Activated CD4-positive, CD25-positive, alpha-beta regulatory T cell (primary cell): Measurements from ENCODE around the gene ICAM2.
A peak's percentile ranks its signal among the peaks of the same experiment; 100 is the strongest.

Experiments
- DNase-seq, 4 experiments: peaks; one replicate each; lab custom pipeline; 2025; lab: John Stamatoyannopoulos, UW

The ICAM2 gene

DNA sequence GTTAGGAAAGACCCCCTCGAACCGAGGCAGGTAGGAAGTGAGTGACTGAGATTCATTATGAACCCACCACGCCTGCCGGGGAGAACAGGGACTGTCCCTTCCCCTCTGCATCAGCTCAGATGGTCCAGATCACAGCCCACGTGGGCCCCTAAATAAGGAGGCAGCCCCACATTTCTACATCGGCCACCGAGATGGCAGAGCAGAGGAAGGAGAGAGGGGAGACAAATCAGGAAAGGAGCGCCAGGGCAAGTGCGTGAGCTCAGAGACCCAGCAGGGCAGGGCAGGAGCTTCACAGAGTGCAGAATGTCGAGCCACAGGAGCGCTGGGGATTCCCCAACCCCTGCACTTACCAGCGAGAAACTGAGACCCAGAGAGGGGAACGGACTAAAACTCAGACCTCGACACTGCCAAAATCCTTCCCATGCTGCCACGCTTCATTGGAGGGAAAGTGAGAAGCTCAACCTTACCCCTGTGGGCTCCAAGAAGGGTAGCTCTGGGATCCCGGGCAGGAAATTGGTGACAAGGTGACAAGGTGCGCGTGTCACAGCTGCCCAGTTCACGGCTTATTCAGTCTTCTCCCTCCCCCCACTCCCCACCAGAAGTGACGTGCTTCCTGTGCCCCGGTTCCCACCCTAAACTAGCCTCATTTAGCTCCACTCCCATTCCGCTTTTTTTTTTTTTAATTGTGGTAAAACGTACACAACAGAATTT, at the start of gene ICAM2:
TSS of gene ICAM2 (minus strand) at position 578 of the 711 bp plus-strand sequence. CDS start 13,942 bp downstream, outside the sequence.
- peak; percentile 46 to 77 (median 68) for DNase-seq

DNA sequence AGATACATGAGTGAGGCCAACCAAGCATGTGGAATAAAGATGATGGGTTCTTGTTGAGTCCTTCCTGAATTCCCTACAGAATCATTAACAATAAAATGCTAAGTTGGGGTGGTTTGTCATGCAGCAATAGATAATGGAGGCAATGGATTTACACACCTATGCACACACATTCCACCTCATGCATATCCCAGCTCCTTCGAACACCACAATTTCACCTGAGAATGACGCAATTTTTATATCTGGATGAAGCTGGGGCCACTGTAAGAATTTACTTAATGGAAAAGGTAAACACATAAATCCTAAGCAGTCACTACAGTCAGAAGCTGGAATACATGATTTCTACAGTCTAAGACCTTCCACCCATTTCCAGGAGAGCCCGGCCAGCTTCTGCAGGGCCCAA, 49.8 kb upstream of the ICAM2 start:
- DNase-seq, result no peak

DNA sequence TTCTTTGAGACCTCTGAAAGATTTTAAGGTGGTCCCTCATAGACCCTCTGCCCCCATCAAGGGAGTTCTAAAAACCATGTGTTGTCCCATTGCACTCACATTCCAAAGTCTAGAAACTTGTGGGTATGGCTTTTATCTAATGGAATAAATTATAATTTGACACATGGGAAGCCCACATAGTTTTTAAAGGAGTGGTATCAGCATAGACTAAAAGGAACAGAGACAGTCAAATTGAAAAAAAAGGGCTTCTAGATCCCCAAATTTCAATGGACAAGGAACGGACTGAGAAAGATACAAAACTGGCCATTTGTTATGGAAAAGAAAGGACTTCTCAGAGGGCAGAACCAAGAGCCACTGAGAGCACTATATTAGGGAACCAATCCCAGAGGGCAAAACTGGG, 48.7 kb upstream of the ICAM2 start:
- no peak for DNase-seq

DNA sequence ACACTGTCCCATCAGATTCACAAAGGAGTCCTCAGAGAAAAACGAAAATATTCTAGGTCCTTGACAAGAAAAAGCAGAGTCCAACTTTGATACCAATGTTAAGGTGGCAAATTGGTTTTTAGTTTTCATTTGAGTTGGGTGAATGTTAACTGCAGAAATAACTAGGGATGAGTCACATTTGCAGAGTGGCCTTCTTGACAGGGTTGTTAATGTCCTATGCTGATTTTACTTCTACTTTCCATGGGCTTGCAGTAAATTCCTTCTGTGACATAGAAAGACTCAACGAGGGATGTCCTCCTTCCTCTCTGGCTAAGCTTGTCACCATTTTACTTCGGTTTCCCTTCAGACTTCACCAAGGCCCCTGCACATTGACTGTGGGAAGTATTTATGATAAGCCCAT, 47.2 kb upstream of the ICAM2 start:
- DNase-seq, result no peak

DNA sequence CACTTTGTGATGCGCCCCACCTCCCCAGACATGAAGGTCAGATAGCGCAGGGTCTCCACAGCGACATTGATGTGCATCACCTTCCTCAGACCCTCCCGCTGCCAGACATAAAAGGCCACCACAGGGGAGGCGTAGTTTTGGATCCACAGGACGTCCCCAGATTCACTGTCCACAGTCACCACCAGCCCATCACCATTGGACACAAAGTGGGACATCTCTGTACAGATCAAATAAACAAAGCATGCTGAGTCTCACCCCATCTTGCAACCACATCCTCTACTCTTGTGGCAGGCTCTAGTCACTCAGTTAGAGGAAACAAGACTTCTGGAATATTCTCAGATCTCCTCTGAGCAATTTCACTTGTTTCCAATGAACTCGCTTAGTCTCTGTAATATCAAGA, 46.3 kb upstream of the ICAM2 start:
- no peak for DNase-seq

DNA sequence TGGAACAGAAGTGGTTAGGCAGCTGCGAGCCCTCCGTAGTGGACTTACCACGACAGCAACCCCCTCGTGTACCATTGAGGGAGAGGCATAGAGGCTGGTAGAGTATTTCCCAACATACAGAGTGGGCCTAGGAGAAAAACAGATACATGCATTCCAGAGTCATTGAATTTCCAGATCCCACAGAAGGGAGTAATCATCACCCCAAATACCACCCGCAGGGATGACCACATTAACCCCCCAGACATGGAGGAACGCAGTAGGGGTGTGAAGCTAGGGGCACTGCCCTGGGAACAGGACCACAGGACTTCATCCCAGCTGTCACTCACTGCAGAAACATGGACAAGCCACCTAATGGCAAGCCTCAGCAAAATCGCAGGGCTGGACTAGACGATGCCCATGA, 44.7 kb upstream of the ICAM2 start:
- no peak for DNase-seq

DNA sequence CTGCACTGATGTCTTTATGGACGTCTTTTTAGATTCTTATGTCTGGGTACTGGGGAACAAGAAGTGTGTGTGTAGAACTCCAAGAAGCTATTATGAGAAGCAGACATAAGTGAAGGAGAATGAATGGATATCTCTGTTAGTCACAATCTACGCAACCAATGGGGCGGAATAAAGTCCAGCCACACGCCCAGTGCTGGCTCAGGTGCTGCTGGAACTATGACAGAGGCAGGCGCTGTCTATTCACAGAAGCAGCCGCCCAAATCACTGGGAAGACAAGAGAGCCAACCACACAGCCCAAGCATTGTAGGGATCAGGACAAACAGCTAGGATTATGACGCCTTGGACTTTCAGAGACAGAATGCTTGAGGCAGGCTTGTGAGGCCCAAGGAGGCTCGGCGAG, 43.9 kb upstream of the ICAM2 start:
- no peak for DNase-seq

DNA sequence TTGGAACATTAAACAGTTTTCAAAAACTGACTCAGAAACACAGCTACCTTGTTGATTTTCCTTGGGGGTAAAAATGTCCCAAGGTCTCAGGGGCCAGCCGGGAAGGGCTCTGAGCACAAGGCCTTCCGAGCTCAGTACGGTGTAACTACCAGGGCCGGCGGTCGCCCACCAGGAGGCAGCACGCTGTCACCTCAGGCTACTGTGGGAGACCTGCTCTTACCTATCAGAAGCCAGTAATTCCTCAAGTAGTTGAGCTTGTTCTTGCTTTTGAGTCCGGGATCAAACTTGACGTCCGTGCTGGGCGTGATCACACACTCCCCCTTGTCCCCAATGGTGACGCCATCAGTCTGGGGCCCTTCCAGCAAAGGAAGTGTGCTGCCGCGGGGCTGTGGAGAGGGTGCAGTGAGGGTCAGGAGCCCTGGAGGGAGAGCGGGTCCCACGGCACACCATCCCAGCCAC, 43.4 kb upstream of the ICAM2 start:
- DNase-seq, result peak in 3 of 4 experiments; percentile 10 to 17 (median 12)

DNA sequence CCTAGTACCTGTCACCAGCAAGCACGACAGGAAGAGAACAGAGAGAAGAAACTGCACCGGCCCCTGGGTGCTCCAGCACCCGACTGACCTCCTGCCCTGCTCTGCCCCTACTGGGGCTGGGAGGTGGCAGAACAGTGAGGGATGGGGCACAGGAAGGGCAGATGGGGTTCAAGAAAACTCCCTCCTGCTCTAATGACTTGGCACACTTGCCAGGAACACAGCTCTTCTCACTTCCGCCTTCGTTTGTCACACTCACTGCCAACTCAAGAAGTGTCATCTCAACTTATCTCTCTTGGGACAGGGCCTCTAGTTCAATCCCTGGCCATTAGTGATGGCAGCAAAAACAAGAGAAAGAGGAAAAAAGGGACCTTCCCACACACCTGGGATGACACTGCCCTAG, 42.7 kb upstream of the ICAM2 start:
- no peak for DNase-seq

DNA sequence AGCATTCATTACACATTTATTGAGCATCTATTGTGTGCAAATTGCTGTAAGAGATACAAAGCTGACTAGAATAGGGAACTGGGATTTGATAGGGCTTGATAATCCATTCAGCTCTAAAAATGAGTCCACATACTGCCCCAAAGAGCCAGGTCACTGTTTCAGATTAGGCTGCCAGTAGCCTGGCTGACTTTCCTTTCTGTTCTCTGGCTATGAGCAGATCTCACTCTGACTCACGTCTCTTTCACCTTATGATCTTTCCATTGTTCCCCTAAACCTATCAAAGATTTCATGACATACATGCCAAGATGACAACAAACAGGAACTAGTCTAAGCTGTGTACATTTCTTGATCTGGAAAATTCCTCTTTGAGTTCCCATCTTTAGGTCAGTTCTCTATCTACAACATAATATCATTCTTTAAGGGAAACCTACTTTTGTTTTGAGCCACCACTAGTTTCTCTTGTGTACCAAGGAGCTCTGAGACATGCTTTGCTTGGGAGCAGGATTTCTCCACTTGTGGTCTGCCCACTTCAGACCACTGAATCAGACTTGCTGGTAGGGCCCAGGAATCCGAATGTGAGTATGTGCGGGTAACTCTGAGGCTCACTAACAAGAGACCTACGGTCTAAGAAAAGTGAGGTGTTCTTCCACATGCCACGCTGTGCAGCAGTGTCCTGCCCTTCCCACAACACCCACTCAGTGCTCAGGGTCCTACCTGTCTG, 40.9 kb upstream of the ICAM2 start:
- no peak for DNase-seq

DNA sequence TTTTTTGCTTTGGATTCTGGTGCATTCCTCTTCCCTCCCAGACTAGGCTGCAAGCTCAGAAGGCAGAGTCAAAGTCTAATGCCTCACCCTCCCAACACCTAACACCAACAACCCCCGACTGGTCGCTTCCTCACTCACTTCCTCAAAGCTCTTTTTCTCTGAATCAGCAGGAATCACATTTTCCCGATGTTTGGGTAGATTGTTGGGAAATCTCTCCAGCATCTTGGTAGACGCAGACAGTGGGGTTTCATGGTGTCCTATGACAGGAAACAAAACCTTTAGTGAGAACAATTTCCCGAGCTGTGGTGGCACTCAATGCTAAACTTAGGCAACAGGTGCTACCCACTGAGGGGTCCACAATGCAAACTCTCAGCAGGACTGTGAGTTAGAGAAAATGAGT, 39.9 kb upstream of the ICAM2 start:
- DNase-seq, result no peak

DNA sequence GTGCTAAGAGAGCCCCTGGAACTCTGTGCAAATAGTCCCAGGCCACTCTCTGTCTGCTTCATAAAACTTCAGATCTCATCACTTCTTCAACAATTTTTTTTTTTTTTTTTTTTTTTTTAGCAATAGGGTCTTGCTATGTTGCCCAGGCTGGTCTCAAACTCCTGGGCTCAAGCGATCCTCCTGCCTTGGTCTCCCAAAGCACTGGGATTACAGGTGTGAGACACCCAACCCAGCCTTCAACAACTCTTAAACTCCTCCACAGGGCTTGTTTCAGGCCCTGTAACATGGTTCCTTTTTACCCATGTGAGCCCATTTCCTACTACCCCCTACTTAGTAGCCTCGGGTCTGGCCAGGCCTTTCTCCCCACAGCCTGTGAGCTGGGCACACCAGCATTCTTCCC, 39.3 kb upstream of the ICAM2 start:
- no peak for DNase-seq

DNA sequence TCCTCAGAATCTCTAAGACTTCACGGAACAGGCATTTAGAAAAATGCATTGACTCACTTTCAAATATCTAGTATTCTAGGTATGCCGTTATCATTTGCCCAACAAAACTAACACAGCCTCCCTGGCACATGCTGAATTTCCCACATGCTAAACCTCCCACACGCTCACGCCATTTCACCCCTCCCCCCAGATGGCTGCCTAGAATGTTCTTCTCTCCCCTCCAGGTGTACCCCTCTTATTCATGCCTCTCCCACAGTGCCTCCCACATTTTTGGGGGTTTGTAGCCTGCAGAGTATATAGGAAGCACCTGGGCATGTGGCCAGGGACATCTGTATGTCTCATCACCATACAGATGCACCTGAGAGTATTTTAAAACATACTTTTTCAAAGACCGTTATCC, 38.2 kb upstream of the ICAM2 start:
- no peak for DNase-seq

DNA sequence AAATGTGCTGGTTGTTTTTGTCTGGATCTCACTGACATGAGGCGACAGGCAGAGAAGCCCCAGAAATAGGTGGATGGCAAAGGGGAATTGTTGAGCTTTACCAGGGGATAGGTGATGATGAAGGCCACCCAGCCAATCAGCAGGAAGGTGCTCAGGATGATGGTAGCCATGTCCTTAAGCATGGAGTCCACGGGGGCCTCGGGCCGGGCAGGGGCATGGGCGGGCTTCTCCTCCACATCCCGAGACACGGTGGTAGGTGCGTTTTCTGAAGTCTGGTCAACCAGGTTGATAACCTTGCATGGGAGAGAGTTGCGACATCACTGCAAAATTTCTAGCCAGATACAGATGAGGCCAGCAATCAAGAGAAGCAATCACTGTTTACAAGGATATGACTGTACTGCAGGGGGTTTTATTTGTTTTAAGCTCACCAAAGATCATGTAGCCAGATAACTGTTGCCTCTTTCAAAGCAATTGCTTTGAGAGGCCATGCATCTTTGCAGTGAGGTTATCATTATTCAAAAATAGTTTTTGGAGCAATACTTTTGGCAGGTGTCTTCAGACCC, 37.3 kb upstream of the ICAM2 start:
- DNase-seq, result no peak

DNA sequence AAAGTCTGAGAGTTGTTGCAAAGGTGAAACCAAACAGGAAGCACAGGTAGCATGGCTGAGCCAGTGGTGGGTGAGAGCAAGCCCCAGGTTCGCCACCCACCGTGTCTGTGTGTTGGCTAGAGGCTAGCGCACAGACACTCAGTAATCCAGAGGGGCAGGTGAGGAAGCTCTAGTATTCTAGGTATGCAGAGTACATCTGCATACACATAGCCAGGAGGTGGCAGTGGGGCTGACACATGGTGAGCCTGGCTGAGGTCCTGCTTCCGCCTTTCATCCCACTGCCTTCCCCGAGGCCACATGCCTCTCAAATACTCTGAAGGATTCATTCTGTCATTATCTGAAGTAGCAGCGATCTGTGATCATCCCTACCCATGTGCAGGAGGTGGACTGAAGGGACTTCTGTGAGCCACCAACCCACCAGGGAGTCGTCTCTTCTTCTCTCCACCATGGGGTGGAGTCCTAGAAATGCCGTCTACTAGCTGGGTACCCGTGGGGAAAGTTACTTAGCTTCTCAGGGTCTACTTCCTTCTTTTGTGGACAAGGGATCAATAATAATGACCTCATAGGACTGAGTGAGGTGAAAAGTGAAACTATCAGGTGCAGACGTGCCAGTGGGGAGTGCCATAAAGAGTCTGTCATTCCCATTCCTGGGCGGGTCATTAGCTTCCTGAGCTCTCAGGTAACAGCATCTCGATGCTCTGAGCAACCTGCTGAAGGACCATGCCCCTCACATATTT, 36.0 kb upstream of the ICAM2 start:
- no peak for DNase-seq

DNA sequence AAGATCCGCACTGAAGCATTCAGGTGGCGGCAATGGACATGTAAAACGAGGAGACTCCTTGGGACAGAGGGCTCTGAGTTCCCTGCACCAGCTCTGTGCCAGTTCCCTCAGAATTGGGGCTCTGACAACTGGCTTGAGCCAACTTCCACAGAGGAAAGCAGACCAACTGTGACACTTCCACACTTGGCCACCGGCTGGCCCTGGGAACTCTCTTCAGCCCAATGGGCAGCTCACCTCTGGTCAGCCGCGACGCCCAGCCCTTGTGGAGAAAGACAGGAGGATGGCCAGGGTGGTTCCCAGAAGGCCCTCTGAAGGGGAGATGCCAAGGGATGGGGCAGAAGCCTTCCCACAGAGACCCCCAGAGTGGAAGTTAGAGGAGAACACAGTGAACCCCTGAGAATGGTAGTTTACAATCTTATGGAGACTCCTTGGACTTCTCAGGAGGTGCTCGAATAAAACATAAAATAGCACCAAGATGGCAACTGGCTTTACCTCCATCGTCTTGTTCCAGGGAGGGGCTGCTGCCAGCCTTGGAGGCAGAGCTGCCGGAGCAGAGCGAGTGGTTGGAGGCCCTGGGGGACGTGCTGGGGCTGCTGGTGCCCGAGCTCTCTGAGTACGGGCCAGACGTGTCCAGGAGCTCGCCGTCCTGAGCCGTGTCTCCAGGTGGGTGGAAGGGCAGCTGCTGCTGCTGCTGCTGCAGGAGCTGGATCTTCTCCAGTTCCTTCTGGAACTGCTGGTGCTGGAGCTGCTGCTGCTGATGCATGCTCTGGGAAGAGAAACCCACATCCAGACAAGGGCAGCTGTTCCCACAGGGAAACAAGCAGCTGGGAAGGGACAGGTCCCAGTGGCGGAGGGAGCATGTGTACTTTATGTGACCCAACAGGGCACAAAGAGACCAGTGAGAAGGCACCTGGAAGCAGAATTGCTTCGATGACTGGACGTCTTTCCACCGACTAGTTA, 35.0 kb upstream of the ICAM2 start:
- no peak for DNase-seq

DNA sequence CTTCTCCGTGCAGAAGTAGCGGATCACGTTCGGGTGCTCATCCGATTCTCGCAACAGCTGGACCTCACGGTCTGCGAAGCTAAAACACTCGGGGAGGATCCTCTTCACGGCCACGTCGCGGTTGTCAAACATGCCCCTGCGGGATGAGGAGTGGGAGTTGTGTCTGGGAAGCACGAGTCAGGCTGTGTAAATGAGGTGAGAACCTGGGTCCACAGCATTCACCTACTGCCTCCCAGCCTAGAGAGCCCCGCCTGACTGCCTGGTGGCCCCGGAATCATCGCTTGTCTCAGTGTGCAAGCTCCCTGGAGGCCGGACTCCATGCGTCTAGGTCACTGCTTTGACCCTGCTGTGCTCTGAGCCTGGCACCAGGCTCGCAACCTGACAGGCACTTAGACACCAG, 33.9 kb upstream of the ICAM2 start:
- DNase-seq, result no peak

DNA sequence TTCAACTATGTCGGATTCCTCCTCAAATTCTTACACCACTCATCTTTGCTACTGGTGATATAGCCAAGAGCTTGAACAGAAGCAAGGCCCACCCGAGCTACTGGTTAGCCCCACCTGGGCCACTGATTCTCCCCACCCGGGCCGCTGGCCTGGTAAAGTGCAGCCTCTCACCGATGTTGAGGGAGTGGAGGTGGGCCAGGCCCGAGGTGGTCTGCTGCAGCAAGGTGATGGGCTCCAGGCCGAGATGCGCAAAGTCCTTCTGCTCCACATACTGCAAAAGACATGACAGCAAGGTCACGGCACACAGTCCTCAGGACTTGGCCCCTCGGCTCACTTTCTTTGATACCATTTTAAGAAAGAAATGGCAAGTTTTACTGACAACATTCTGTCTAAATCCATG, 32.7 kb upstream of the ICAM2 start:
- DNase-seq, result no peak

DNA sequence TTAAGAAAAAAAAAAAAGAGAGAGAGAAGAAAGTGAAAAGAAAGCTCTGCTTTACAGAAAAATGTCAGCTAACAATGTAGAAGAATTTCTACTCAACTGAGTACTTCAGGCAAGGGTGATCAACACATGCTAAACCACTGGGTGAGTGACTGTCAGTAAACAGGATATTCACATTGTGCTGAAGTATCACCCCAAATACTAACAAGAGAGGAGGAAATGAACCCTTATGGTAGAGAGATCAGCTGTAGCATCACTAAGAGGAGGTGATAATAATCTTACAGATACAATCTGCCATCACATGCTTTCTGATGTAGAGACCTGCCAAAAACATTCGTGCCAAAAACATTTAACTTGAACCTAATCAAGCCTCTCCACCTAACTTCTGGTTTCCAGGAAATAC, 30.7 kb upstream of the ICAM2 start:
- no peak for DNase-seq

DNA sequence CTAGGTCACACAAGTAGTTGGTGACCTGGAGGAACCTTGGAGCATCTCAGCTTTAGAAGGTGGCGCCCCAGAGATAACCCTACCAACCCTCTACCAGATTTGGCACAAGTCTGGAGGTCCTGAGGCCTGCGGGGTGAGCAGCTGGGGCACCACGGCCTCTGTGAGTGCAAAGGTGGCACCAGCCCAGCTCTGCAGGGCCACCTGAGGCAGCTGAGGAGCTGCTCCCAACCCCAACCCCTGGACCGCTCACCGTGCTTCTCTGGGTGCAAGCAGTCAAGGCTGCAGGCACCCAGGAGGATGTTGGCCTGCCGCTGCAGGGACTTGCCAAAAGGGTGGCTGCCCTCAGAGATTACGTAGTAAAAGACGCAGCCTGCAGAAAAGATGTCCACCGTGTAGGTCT, 28.4 kb upstream of the ICAM2 start:
- DNase-seq, result no peak

DNA sequence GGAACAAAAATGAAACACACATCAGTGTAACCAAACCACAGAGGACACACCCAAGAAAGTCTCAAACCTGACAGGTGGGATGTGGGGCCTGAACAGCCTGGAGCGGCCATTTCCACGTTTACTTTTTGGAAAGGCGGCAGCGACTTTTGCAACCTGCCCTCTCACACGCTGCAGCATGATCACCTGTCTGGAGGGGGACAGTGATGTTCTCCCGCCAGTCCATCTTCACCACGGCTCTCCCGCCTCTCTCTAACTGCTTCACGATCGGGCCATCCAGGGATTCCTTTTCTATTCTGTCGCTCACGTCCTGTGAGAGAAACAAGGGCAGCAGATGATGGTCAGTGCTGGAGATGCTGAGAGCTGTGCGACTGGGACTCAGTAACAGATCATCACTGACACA, 24.7 kb upstream of the ICAM2 start:
- DNase-seq, result no peak
